IMR-90 (cell line): ENCODE data around the gene PRSS50. TPM values are rescaled to one million over a fixed set of nuclear protein-coding genes. Genes with fewer than 3 reads are reported as not detected.

Source experiments
- ATAC-seq: fragments of 200-7000 bp; cut with Tn5 transposase; 2 replicates; pipeline ENCODE4 v1.9.1; 2020; ENCODE audit warnings: low read depth, mild to moderate bottlenecking, moderate library complexity
- BruUV-seq: library from RNA; stranded (reverse); fragments of 400-500 nt; replicated peaks from 2 replicates; lab custom pipeline; 2021; lab: Mats Ljungman, UMichigan
- CTCF ChIA-PET: fragments of 300-600 bp; formaldehyde crosslinking; extraction: SDS; loops from one replicate; lab custom pipeline; 2021; ENCODE audit warnings: antibody characterized with exemption; lab: Yijun Ruan, JAX
- POLR2A ChIA-PET: fragments of 300-600 bp; sonication (Branson Sonifier 250); formaldehyde crosslinking; loops from one replicate; lab custom pipeline; 2022; ENCODE audit warnings: antibody characterized with exemption; ENCODE audit not compliant: unreplicated experiment; lab: Charles Lee
- DNase-seq: peaks from one replicate; pipeline ENCODE4 v3.0.0; 2013
- H2AFZ ChIP-seq: replicated peaks from 2 replicates; pipeline ENCODE3; 2013; ENCODE audit warnings: low read length, mild to moderate bottlenecking; ENCODE audit not compliant: poor library complexity
- H2AK5ac ChIP-seq: 2 replicates; pipeline ENCODE4 v1.6.1; 2013; ENCODE audit warnings: low read depth, low read length, inconsistent platforms
- H2AK9ac ChIP-seq: replicated peaks from 2 replicates; pipeline ENCODE3; 2013; ENCODE audit warnings: mild to moderate bottlenecking, low read depth, low read length, moderate library complexity; ENCODE audit not compliant: poor library complexity
- H2BK120ac ChIP-seq: 2 replicates; pipeline ENCODE4 v1.6.1; 2013; ENCODE audit warnings: low read depth, low read length, inconsistent platforms
- H2BK15ac ChIP-seq: 3 replicates; pipeline ENCODE4 v1.6.1; 2013; ENCODE audit warnings: low read depth, low read length, inconsistent platforms
- H2BK20ac ChIP-seq: 2 replicates; pipeline ENCODE4 v1.6.1; 2013; ENCODE audit warnings: low read depth, mild to moderate bottlenecking, inconsistent platforms, low read length, moderate library complexity
- H2BK5ac ChIP-seq: 2 replicates; pipeline ENCODE4 v1.6.1; 2013; ENCODE audit warnings: mild to moderate bottlenecking, low read depth, low read length, inconsistent platforms; ENCODE audit not compliant: poor library complexity, severe bottlenecking
- H3K14ac ChIP-seq: replicated peaks from 2 replicates; pipeline ENCODE4 v1.6.1; 2013; ENCODE audit warnings: low read depth, low read length, inconsistent platforms
- H3K18ac ChIP-seq: 2 replicates; pipeline ENCODE4 v1.6.1; 2013; ENCODE audit warnings: low read depth, low read length, control low read depth
- H3K23ac ChIP-seq: 2 replicates; pipeline ENCODE4 v1.6.1; 2013; ENCODE audit warnings: low read depth, low read length, inconsistent platforms
- H3K27ac ChIP-seq: 2 replicates; pipeline ENCODE4 v1.5.1; 2013; ENCODE audit warnings: mild to moderate bottlenecking, control low read depth, low read length; ENCODE audit not compliant: insufficient read depth
- H3K27me3 ChIP-seq: 2 replicates; pipeline ENCODE4 v1.6.1; 2013; ENCODE audit warnings: low read length; ENCODE audit not compliant: control insufficient read depth, insufficient read depth
- H3K36me3 ChIP-seq: 2 replicates; pipeline ENCODE4 v1.6.1; 2013; ENCODE audit warnings: low read length, mixed read lengths; ENCODE audit not compliant: control insufficient read depth, insufficient read depth
- H3K4ac ChIP-seq: 2 replicates; pipeline ENCODE4 v1.6.1; 2013; ENCODE audit warnings: low read depth, low read length, inconsistent platforms
- H3K4me1 ChIP-seq: 2 replicates; pipeline ENCODE4 v1.6.1; 2013; ENCODE audit warnings: low read length, mixed read lengths; ENCODE audit not compliant: control insufficient read depth, insufficient read depth
- H3K4me2 ChIP-seq: 2 replicates; pipeline ENCODE4 v1.6.1; 2013; ENCODE audit warnings: low read depth, mild to moderate bottlenecking, control low read depth, low read length, moderate library complexity
- H3K4me3 ChIP-seq: 2 replicates; pipeline ENCODE4 v1.5.1; 2013; ENCODE audit warnings: low read depth, mild to moderate bottlenecking, control low read depth, low read length, moderate library complexity; ENCODE audit not compliant: insufficient read depth
- H3K56ac ChIP-seq: 2 replicates; pipeline ENCODE4 v1.6.1; 2013; ENCODE audit warnings: low read length, inconsistent platforms; ENCODE audit not compliant: insufficient read depth; ENCODE audit errors: extremely low read depth
- H3K79me1 ChIP-seq, 2 experiments: 2 replicates each; pipeline ENCODE4 v1.6.1; 2013; ENCODE audit warnings: low read length in 2 of 2, inconsistent platforms in 1 of 2, low read depth in 1 of 2
- H3K9ac ChIP-seq: 2 replicates; pipeline ENCODE4 v1.6.1; 2013; ENCODE audit warnings: low read depth, low read length, control low read depth
- H3K9me1 ChIP-seq: 2 replicates; pipeline ENCODE4 v1.6.1; 2013; ENCODE audit warnings: low read length, inconsistent platforms; ENCODE audit not compliant: insufficient read depth
- H3K9me3 ChIP-seq: 2 replicates; pipeline ENCODE4 v1.6.1; 2013; ENCODE audit warnings: low read length; ENCODE audit not compliant: control insufficient read depth, insufficient read depth
- H4K20me1 ChIP-seq: 2 replicates; pipeline ENCODE4 v1.6.1; 2013; ENCODE audit warnings: low read length, inconsistent platforms; ENCODE audit not compliant: insufficient read depth
- H4K5ac ChIP-seq: 2 replicates; pipeline ENCODE4 v1.6.1; 2013; ENCODE audit warnings: mild to moderate bottlenecking, low read depth, low read length, control low read depth
- H4K8ac ChIP-seq, 2 experiments: 2 replicates each; pipeline ENCODE4 v1.6.1; 2013; ENCODE audit warnings: low read depth in 2 of 2, low read length in 2 of 2, control low read depth in 1 of 2, inconsistent platforms in 1 of 2
- H4K91ac ChIP-seq: 2 replicates; pipeline ENCODE4 v1.6.1; 2013; ENCODE audit warnings: low read depth, low read length, inconsistent platforms; ENCODE audit not compliant: insufficient read depth
- BHLHE40 ChIP-seq: fragments of 150-350 bp; IDR thresholded peaks from 2 replicates; pipeline ENCODE4 v1.6.1; 2016; ENCODE audit warnings: mild to moderate bottlenecking, low read depth, low read length
- CHD1 ChIP-seq: IDR thresholded peaks from 2 replicates; pipeline ENCODE4 v1.6.1; 2012; ENCODE audit warnings: low read depth, low read length, improper control_type of control experiment
- MAFK ChIP-seq: IDR thresholded peaks from 2 replicates; pipeline ENCODE4 v1.6.1; 2012; ENCODE audit warnings: low read depth, low read length, improper control_type of control experiment
- MAZ ChIP-seq: IDR thresholded peaks from 2 replicates; pipeline ENCODE4 v1.6.1; 2012; ENCODE audit warnings: low read depth, mild to moderate bottlenecking, low read length, improper control_type of control experiment, moderate library complexity, borderline replicate concordance
- NFE2L2 ChIP-seq: fragments of 150-350 bp; IDR thresholded peaks from 2 replicates; pipeline ENCODE4 v1.6.1; 2016; ENCODE audit warnings: low read depth, mild to moderate bottlenecking, low read length
- POLR2A ChIP-seq: IDR thresholded peaks from 2 replicates; pipeline ENCODE4 v1.6.1; 2012; ENCODE audit warnings: mild to moderate bottlenecking, low read depth, low read length
- USF2 ChIP-seq: fragments of 150-350 bp; IDR thresholded peaks from 2 replicates; pipeline ENCODE4 v1.6.1; 2017; ENCODE audit warnings: mild to moderate bottlenecking, antibody characterized with exemption, low read length, low read depth
- WGBS, 2 experiments: methylation state at CpG; one replicate each; pipeline versions ENCODE4 v1.1.5 to v1.1.7; 2013; ENCODE audit warnings: missing lambda C conversion rate in 2 of 2; ENCODE audit not compliant: insufficient read length in 1 of 2; ENCODE audit errors: extremely low coverage in 2 of 2; 5-methylcytosine and 5-hydroxymethylcytosine counted together
- dilution Hi-C: fragments of 300-500 bp; cut with HindIII; formaldehyde crosslinking; loops from one replicate; pipeline ENCODE4 v1.14.3; 2018; ENCODE audit warnings: low sequenced_read_pairs; ENCODE audit not compliant: unreplicated experiment
- in situ Hi-C: fragments of 300-500 bp; cut with MboI; formaldehyde crosslinking; loops from 3 replicates; pipeline ENCODE4 v1.14.3; 2019; ENCODE audit warnings: low sequenced_read_pairs, inconsistent platforms, mixed read lengths
- intact Hi-C: fragments of 100-400 bp; cut with micrococcal nuclease; formaldehyde crosslinking; loops from 2 replicates; pipeline ENCODE4 v1.10.0; 2022
- polyA plus RNA-seq, 3 experiments: library from polyadenylated mRNA; depleted of rRNA; stranded (reverse); fragments of >200 nt; gene quantifications; 2 replicates each; pipeline ENCODE4 v1.2.3, GENCODE V29; 2012; ENCODE audit warnings: low replicate concordance in 1 of 3
- total RNA-seq: library from RNA; depleted of rRNA; stranded (reverse); fragments of >200 nt; gene quantifications from 2 replicates; pipeline ENCODE4 v1.2.3, GENCODE V29; 2012

The PRSS50 gene
- total and polyA plus RNA-seq, 2 of the 4 experiments (the other 2 are of a cell fraction) = not detected

GRCh38 chr3:46710229-46710628 is 7.4 kb downstream of the PRSS50 start:
- Histone ChIP-seq H3K4me2 (no peak overlapping the region), H3K9me3 (no peaks in the 10 kb centered on the region), H2BK5ac (no peak overlapping the region), H3K36me3 (no peaks in the 10 kb centered on the region), H3K79me1 (no peaks in the 10 kb centered on the region), H3K4ac (no peak overlapping the region), H2AK5ac (no peak overlapping the region), H3K9ac (no peak overlapping the region), H3K56ac (no peak overlapping the region), H3K14ac (no peak overlapping the region), H3K4me3 (no peak overlapping the region), H2AK9ac (no peak overlapping the region), H3K23ac (no peak overlapping the region), H3K27me3 (peaks cover 21% of the 10 kb centered on the region; the same call in 1 of the 2 replicates), H4K20me1 (0 out of 2 replicates have a peak, but pooled peaks cover 2% of the 10 kb centered on the region), H2BK20ac (no peak overlapping the region), H3K18ac (no peak overlapping the region), H4K8ac (no peak overlapping the region), H4K91ac (no peak overlapping the region), H3K4me1 (peaks cover 3% of the 10 kb centered on the region; the same call in 1 of the 2 replicates), H2AFZ (no peak overlapping the region), H3K27ac (no peak overlapping the region), H2BK120ac (no peak overlapping the region), H4K5ac (no peak overlapping the region), H3K9me1 (no peaks in the 10 kb centered on the region; the same call in 1 of the 2 replicates), H2BK15ac (no peak overlapping the region)
- CTCF ChIA-PET = no interaction called here
- dilution Hi-C loops (no loop called here), intact Hi-C loops (no loop called here), in situ Hi-C loops (loop anchor here (25.0 kb wide), 1 partner anchor 652 kb away; no protein-coding TSS in a partner anchor)
- no peak for DNase-seq
- ATAC-seq = no peak
- no CpG with 5 or more reads among the region's 7 CpGs for WGBS, 2 experiments
- TF ChIP-seq MAFK (no peak), USF2 (no peak), NFE2L2 (no peak), MAZ (no peak), CHD1 (no peak), BHLHE40 (no peak), POLR2A (no peak)
- BruUV-seq = no TSS peak
- POLR2A ChIA-PET = no interaction called here
